ENCODE measurements around the gene HOXD3. TPM values are rescaled to one million over a fixed set of nuclear protein-coding genes. Genes with fewer than 3 reads are reported as not detected.

Gene HOXD3
- total RNA-seq, 1 experiment from 2014 or later = not detected

DNA sequence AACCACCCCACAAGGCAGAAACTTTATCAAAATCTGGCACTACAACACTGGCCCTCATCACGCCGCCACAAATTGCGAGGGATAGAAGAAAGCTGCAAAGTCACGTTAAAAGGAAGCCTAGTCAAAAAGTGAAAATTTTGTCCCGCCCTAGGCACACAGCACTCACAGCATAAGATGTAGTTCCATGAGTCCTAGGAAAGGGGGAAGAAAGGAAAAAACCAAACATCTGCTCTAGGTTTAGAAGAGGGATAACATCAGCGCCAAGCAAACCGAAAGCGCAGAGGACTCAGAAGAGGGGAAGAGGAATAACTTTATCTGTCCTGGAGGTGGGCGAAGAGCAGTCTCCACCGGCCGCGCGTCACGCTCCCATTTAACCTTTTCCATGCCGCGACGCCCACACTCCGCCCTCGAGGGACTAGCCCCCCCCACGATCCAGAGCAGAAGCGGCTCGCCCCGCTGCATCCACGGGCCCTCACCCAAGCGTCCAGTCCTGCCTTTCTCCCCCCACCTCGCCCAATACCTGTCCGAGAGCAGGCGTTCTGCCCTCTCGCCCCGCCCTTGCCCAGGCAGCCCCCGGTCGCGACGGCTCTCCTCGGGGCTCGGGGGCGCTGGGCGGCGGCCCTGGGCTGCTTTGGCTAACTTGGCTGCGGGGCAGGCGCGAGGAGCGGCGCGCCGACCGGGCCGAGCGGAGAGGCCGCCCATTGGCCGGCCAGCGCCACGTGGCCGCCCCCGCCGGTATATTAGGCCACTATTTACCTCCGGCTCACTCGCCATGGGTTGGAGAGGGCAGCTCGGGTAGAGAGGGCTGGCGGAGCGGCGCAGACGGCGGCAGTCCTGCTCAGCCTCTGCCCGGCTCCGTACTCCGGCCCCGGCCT, 31.0 kb downstream of the HOXD3 start, which contains the start of gene HOXD1:
HOXD1 (plus strand) TSS at position 770 of the 875 bp plus-strand sequence. CDS start 134 bp downstream, outside the sequence.
- TF ChIP-seq, protein P1, sequence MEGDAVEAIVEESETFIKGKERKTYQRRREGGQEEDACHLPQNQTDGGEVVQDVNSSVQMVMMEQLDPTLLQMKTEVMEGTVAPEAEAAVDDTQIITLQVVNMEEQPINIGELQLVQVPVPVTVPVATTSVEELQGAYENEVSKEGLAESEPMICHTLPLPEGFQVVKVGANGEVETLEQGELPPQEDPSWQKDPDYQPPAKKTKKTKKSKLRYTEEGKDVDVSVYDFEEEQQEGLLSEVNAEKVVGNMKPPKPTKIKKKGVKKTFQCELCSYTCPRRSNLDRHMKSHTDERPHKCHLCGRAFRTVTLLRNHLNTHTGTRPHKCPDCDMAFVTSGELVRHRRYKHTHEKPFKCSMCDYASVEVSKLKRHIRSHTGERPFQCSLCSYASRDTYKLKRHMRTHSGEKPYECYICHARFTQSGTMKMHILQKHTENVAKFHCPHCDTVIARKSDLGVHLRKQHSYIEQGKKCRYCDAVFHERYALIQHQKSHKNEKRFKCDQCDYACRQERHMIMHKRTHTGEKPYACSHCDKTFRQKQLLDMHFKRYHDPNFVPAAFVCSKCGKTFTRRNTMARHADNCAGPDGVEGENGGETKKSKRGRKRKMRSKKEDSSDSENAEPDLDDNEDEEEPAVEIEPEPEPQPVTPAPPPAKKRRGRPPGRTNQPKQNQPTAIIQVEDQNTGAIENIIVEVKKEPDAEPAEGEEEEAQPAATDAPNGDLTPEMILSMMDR (IDR thresholded peaks at IDR 0.05; ENCODE audit: unreplicated experiment) = no peak
- Mint-ChIP-seq H3K9me3 (ENCODE audit: low read depth, unreplicated experiment) (no peaks in the 10 kb centered on the region), H3K4me3 (ENCODE audit: low read depth, unreplicated experiment) (peak within 1 kb of the TSS; percentile 61), H3K27ac (ENCODE audit: unreplicated experiment) (no peak within 1 kb of the TSS), H3K27me3 (ENCODE audit: unreplicated experiment) (peaks cover 10% of the 10 kb centered on the region), H3K36me3 (ENCODE audit: insufficient read depth, unreplicated experiment) (peaks cover 9% of the 10 kb centered on the region), H3K4me1 (ENCODE audit: low read depth, unreplicated experiment) (no peaks in the 10 kb centered on the region)
- BruUV-seq (replicated peaks) = no TSS peak
- intact Hi-C loops (cut with micrococcal nuclease; ENCODE audit: unreplicated experiment) = no loop called here
- CTCF ChIA-PET = no interaction called here
- DNase-seq = peak; percentile 18

DNA sequence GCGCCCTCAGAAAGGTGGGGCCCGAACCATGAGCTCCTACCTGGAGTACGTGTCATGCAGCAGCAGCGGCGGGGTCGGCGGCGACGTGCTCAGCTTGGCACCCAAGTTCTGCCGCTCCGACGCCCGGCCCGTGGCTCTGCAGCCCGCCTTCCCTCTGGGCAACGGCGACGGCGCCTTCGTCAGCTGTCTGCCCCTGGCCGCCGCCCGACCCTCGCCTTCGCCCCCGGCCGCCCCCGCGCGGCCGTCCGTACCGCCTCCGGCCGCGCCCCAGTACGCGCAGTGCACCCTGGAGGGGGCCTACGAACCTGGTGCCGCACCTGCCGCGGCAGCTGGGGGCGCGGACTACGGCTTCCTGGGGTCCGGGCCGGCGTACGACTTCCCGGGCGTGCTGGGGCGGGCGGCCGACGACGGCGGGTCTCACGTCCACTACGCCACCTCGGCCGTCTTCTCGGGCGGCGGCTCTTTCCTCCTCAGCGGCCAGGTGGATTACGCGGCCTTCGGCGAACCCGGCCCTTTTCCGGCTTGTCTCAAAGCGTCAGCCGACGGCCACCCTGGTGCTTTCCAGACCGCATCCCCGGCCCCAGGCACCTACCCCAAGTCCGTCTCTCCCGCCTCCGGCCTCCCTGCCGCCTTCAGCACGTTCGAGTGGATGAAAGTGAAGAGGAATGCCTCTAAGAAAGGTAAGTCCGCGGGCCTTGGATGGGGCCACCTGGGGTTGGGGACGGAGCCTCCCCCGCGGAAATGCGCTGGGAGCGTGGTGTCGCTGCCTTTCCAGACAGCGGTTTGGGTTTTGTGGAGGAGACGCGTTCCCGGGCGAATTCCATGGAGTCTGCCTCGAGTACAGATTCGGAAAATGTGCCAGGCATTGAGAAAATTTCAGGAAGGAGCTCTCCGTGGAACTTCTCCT, 31.9 kb downstream of the HOXD3 start:
- H3K27ac Mint-ChIP-seq (ENCODE audit: unreplicated experiment) = no peak overlapping the region
- CTCF ChIA-PET = no interaction called here
- H3K36me3 Mint-ChIP-seq (ENCODE audit: insufficient read depth, unreplicated experiment) = peaks cover 9% of the 10 kb centered on the region
- H3K4me1 Mint-ChIP-seq (ENCODE audit: low read depth, unreplicated experiment) = no peaks in the 10 kb centered on the region
- H3K4me3 Mint-ChIP-seq (ENCODE audit: low read depth, unreplicated experiment) = peak overlapping the region; percentile 61
- intact Hi-C loops (cut with micrococcal nuclease; ENCODE audit: unreplicated experiment) = no loop called here
- H3K9me3 Mint-ChIP-seq (ENCODE audit: low read depth, unreplicated experiment) = no peaks in the 10 kb centered on the region
- TF ChIP-seq, protein P1 (IDR thresholded peaks at IDR 0.05; ENCODE audit: unreplicated experiment) = no peak
- no peak for DNase-seq
- H3K27me3 Mint-ChIP-seq (ENCODE audit: unreplicated experiment) = peaks cover 10% of the 10 kb centered on the region
- no TSS peak for BruUV-seq (replicated peaks)

- no peak for DNase-seq
- no TSS peak for BruUV-seq (replicated peaks)
- no peaks in the 10 kb centered on the region for H3K4me1 Mint-ChIP-seq (ENCODE audit: low read depth, unreplicated experiment)
- H3K36me3 Mint-ChIP-seq (ENCODE audit: insufficient read depth, unreplicated experiment) = peaks cover 9% of the 10 kb centered on the region
- no peak overlapping the region for H3K27ac Mint-ChIP-seq (ENCODE audit: unreplicated experiment)
- TF ChIP-seq, protein P1 (IDR thresholded peaks at IDR 0.05; ENCODE audit: unreplicated experiment) = no peak
- H3K4me3 Mint-ChIP-seq (ENCODE audit: low read depth, unreplicated experiment) = peak overlapping the region; percentile 61
- CTCF ChIA-PET = no interaction called here
- intact Hi-C loops (cut with micrococcal nuclease; ENCODE audit: unreplicated experiment) = no loop called here
- H3K9me3 Mint-ChIP-seq (ENCODE audit: low read depth, unreplicated experiment) = no peaks in the 10 kb centered on the region
- H3K27me3 Mint-ChIP-seq (ENCODE audit: unreplicated experiment) = peaks cover 10% of the 10 kb centered on the region
Measured at GRCh38 chr2:176189681-176190641, 32.9 kb downstream of the HOXD3 start.

All from Calu3 (cell line).